ENCODE measurements around the gene YEATS4.
"Not testable (repeated sequence)": the region's sequence is repeated elsewhere in the genome, so short reads cannot be mapped to it uniquely, and the experiment has no call there.

Gene YEATS4

GRCh38 chr12:69359531-69360347, at the start of gene YEATS4:
Gene YEATS4 (plus strand): TSS chr12:69359743. CDS start chr12:69359973, 230 bp downstream.
- peak; percentile 100 for DNase-seq

GRCh38 chr12:69313209-69313608, 46.3 kb upstream of the YEATS4 start:
- no peak for DNase-seq

- not testable (repeated sequence) for DNase-seq
These were observed 42.8 kb upstream of the YEATS4 start for GRCh38 chr12:69316784-69317183.

GRCh38 chr12:69317233-69317632, 42.3 kb upstream of the YEATS4 start:
- not testable (repeated sequence) for DNase-seq

- DNase-seq = no peak
These were observed 41.3 kb upstream of the YEATS4 start for GRCh38 chr12:69318225-69318624.

GRCh38 chr12:69321351-69321750, 38.2 kb upstream of the YEATS4 start:
- no peak for DNase-seq

- DNase-seq = no peak
These were observed 34.6 kb upstream of the YEATS4 start for GRCh38 chr12:69324797-69325466.

- no peak for DNase-seq
These were observed 31.1 kb upstream of the YEATS4 start for GRCh38 chr12:69328426-69328825.

GRCh38 chr12:69329669-69330428, 29.7 kb upstream of the YEATS4 start:
- DNase-seq = no peak

- no peak for DNase-seq
These were observed 28.8 kb upstream of the YEATS4 start for GRCh38 chr12:69330475-69331473.

- DNase-seq = no peak
These were observed 28.0 kb upstream of the YEATS4 start for GRCh38 chr12:69331519-69331908.

GRCh38 chr12:69331909-69332684, 27.4 kb upstream of the YEATS4 start:
- DNase-seq = no peak

- no peak for DNase-seq
These were observed 26.7 kb upstream of the YEATS4 start for GRCh38 chr12:69332815-69333358.

GRCh38 chr12:69334158-69334557, 25.4 kb upstream of the YEATS4 start:
- DNase-seq = no peak

- DNase-seq = no peak
These were observed 22.0 kb upstream of the YEATS4 start for GRCh38 chr12:69337311-69338090.

- DNase-seq = no peak
These were observed 21.3 kb upstream of the YEATS4 start for GRCh38 chr12:69338120-69338859.

GRCh38 chr12:69338936-69339335, 20.6 kb upstream of the YEATS4 start:
- DNase-seq = no peak

- DNase-seq = no peak
These were observed 19.5 kb upstream of the YEATS4 start for GRCh38 chr12:69339999-69340398.

GRCh38 chr12:69341328-69341727, 18.2 kb upstream of the YEATS4 start:
- no peak for DNase-seq

GRCh38 chr12:69342421-69342820, 17.1 kb upstream of the YEATS4 start:
- no peak for DNase-seq
